Activated T-helper 1 cell treated with anti-CD3 and anti-CD28 coated beads, Interleukin-12 subunit alpha, Interleukin-12 subunit beta, Interleukin-2, Interleukin-4 antibody, amounts not matched to agents 30 ng/mL and 10 ng/mL and 1 ng/mL, durations not matched to agents 14 hours and 24 hours and 36 hours (primary cell): ENCODE results near the gene PPP1R17. TPM values are rescaled to one million over a fixed set of nuclear protein-coding genes. Genes with fewer than 3 reads are reported as not detected.

ENCODE experiments used
- total RNA-seq: library from RNA; stranded (reverse); gene quantifications from 2 replicates; pipeline ENCODE4 v1.2.3, GENCODE V29; 2022

Gene PPP1R17
- total RNA-seq, 1 donor from 2014 or later = not detected

Other genes with a start within 250 kb of the PPP1R17 start
- gene ITPRID1, start 173.1 kb upstream of the PPP1R17 start, total RNA-seq = not detected in 2 replicates